ENCODE measurements around the gene IER2.
"Not testable (repeated sequence)": the region's sequence is repeated elsewhere in the genome, so short reads cannot be mapped to it uniquely, and the experiment has no call there.

Gene IER2

DNA sequence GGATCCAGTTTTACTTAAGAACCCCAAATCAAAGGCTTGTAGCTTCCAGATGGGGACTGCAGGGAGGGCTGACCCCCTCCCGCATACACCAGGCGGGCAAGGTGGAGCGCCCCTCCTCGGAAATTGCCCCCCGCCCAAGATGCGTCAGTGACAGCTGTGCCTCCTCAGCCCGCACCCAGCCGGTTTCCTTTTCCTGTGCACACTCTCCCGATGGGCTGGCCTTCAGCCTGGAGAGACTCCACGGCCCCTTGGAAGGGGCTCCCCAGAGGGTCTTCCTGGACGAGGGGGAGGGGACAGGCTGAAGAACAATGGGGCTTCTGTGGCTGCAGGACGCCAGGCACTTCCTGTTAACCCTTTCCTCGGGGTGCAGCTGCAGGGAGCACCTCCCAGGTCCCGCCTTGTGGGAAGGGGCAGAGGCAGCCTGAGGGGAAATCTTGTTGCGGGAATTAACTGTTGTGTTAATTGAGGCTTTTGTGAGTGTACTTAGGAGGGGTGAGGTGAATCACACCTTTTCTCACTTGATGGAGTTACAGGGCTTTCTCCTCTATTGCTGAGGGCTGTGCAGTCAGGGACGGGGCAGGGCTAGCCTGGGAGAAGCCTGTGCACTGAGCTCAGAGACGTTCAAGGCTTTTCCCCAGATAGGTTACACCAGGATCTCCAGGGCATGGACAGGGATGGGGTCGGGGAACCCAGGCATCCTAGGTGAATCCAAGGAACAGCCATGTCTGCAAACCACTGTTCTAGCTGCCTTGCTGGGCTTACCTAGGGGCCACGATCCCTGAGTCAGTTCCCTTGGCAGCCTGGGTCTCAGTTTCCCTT, 14.3 kb downstream of the IER2 start:
- DNase-seq (ENCODE audit: low read depth) = no peak

GRCh38 chr19:13165162-13165997, 15.2 kb downstream of the IER2 start:
- DNase-seq (ENCODE audit: low read depth) = no peak

DNA sequence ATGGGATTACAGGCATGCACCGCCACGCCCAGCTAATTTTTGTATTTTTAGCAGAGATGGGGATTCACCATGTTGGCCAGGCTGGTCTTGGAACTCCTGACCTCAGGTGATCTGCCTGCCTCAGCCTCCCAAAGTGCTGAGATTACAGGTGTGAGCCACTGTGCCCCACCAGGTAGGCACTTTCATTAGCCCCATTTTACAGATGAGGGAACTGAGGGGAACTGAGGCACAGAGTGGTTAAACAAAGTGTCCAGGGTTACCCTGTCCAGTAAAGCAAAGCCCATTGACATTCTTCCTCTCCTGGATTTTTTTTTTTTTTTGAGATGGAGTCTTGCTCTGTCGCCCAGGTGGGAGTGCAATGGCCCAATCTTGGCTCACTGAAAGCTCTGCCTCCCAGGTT, 15.9 kb downstream of the IER2 start:
- DNase-seq (ENCODE audit: low read depth) = not testable (repeated sequence)

- DNase-seq (ENCODE audit: low read depth) = no peak
Observed at GRCh38 chr19:13169769-13170168, 19.6 kb downstream of the IER2 start.

DNA sequence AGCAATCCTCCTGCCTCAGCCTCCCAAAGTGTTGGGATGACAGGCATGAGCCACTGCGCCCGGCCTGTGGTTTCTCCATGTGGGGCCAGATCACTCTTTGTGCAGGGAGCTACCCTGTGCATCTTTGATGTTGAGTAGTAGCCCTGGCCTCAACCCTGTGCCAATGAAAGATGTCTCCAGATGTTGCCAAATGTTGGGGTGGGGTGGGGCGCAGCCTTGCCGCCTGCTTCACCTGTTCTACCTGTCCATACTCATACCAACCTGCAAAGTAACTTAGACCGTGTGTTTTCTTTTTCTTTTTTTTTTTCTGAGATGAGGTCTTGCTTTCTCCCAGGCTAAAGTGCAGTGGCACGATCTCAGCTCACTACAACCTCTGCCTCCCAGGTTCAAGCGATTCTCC, 20.9 kb downstream of the IER2 start:
- DNase-seq (ENCODE audit: low read depth) = no peak

GRCh38 chr19:13172346-13173138, 22.3 kb downstream of the IER2 start:
- DNase-seq (ENCODE audit: low read depth) = peak; percentile 77

- DNase-seq (ENCODE audit: low read depth) = no peak
Observed at GRCh38 chr19:13173139-13173737, 23.0 kb downstream of the IER2 start.

- DNase-seq (ENCODE audit: low read depth) = no peak
Observed at GRCh38 chr19:13176345-13176744, 26.1 kb downstream of the IER2 start.

- DNase-seq (ENCODE audit: low read depth) = not testable (repeated sequence)
Observed at GRCh38 chr19:13177584-13177983, 27.4 kb downstream of the IER2 start.

DNA sequence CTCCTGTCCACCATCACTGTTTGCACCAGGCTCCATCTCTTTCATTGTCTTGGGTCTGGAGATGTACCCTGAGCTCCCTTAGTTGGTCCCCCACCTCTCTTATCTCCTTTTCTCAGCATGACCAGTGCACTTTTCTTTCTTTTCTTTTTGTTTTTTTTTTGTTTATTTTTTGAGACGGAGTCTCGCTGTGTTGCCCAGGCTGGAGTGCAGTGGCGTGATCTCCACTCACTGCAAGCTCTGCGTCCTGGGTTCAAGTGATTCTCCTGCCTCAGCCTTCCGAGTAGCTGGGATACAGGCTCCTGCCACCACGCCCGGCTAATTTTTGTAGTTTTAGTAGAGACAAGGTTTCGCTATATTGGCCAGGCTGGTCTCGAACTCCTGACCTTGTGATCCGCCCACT, 28.1 kb downstream of the IER2 start:
- not testable (repeated sequence) for DNase-seq (ENCODE audit: low read depth)

DNA sequence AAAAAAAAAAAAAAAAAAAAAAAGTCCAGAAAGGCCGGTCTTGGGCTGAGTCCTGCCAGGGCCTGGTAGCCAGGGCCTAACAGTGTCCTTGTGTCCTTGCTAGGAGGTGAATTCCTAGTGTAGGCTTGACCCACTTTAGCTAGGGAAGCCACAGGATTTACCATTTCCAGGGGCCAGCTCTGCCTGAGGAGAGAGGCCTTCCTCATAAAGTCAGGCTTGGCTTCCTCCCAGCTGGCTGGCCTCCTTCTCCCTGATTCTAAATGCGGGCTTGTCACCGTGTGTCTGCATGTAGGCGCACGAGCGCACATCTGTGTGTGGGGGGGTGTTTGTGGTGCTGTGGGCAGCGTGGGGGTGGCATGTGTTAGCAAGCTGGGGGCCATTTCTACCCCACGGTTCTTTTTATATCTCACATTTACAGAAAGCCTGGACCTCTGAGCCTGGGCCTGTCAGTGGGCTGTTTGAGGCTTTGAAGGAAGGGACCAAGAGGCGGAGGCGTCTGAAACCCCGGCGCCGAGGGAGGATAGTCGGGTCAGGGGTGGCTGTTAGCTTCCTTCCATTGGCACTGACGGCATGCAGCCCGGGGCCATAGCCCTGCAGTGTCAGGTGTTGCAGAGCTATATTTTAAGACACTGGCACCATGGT, 31.7 kb downstream of the IER2 start:
- no peak for DNase-seq (ENCODE audit: low read depth)

DNA sequence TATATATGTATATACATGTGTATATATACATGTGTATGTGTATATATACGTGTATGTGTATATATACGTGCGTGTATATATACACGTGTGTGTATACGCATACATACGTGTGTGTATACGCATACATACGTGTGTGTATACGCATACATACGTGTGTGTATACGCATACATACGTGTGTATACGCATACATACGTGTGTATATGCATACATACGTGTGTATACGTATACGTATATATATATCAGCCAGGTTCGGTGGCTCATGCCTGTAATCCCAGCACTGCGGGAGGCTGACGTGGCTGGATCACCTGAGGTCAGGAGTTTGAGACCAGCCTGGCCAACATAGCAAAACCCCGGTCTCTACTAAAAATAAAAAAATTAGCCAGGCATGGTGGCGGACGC, 34.7 kb downstream of the IER2 start:
- not testable (repeated sequence) for DNase-seq (ENCODE audit: low read depth)

DNA sequence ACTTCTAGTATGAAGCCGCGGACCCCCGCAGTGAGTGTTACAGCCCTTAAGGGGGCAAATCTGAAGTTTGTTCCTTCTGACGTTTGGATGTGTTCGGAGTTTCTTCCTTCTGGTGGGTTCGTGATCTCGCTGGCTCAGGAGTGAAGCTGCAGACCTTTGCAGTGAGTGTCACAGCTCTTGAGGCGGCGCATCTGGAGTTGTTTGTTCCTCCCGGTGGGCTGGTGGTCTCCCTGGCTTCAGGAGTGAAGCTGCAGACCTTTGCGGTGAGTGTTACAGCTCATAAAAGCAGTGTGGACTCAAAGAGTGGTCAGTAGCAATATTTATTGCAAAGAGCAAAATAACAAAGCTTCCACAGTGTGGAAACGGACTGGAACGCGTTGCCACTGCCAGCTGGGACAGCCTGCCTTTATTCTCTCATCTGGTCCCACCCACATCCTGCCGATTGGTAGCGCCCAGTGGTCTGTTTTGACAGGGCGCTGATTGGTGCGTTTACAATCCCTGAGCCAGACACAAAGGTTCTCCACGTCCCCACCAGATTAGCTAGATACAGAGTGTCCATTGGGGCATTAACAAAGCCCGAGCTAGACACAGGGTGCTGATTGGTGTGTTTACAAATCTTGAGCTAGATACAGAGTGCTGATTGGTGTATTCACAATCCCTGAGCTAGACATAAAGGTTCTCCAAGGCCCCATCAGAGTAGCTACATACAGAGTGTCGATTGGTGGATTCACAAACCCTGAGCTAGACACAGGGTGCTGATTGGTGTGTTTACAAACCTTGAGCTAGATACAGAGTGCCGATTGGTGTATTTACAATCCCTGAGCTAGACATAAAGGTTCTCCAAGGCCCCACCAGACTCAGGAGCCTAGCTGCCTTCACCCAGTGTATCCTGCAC, 35.8 kb downstream of the IER2 start:
- not testable (repeated sequence) for DNase-seq (ENCODE audit: low read depth)

- DNase-seq (ENCODE audit: low read depth) = not testable (repeated sequence)
Observed at GRCh38 chr19:13186688-13187087, 36.5 kb downstream of the IER2 start.

DNA sequence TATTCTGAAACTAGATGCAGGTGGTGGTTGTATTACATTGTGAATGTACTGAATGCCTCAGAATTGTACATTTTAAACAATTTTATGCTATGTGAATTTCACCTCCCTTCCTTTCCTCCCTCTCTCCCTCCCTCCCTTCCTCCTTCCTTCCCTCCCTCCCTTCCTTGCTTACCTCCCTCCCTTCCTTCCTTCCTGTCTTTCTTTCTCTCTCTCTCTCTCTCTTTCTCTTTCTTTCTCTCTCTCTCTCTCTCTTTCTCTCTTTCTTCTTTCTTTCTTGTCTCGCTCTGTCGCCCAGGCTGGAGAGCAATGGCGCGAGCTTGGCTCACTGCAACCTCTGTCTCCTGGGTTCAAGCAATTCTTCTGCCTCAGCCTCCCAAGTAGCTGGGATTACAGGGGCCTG, 37.2 kb downstream of the IER2 start:
- DNase-seq (ENCODE audit: low read depth) = no peak

DNA sequence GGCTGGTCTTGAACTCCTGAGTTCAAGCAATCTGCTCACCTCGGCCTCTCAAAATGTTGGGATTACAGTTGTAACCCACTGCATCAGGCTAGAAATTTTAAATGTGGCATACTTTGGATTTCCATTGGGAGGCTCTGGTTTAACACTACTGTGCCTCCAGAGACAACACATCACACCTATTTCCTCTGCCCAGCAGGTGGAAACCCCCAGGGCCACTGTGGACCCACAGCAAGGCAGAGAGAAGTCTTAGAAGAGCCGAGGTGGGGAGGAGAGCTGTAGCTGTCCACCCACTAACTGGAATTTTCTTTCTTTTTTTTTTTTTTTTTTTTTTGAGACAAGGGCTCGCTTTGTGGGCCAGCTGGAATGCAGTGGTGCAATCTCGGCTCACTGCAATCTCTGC, 39.4 kb downstream of the IER2 start:
- no peak for DNase-seq (ENCODE audit: low read depth)

- no peak for DNase-seq (ENCODE audit: low read depth)
Observed at GRCh38 chr19:13190781-13191540, 40.8 kb downstream of the IER2 start.

- DNase-seq (ENCODE audit: low read depth) = peak; percentile 39
Observed at GRCh38 chr19:13195678-13196077, 45.5 kb downstream of the IER2 start.

DNA sequence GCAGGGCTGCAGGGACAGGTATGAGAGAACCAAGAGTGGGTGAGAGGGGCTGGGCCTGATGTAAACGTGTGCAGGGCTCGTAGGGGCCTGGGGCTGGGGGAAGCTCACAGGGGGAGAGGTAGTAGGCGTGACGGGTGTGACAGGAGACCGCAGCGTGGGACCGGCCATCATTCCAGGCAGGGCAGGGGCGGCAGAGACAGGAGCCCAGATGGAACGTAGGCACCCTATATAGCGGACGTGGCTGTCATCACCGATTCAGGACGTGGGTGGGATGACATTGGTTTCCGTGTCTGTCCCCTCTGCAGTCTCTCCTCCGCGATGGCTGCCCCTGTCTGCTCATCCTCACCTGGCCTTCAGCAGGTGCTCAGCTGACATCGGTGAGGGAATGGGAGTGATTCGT, 48.4 kb downstream of the IER2 start:
- no peak for DNase-seq (ENCODE audit: low read depth)

- not testable (repeated sequence) for DNase-seq (ENCODE audit: low read depth)
Observed at GRCh38 chr19:13202112-13202511, 51.9 kb downstream of the IER2 start.

Data from activated T-cell treated with anti-CD3 and anti-CD28 coated beads for 1 hour (primary cell).